ENCODE results near the gene MCCC1. TPM values are rescaled to one million over a fixed set of nuclear protein-coding genes. Genes with fewer than 3 reads are reported as not detected.

Gene MCCC1
- total and polyA plus RNA-seq, 10 of the 15 experiments (the other 5 are each of a cell fraction or from before 2014, with no cell fraction given): 35.0 to 71.7 (median 47.0) TPM

- Histone ChIP-seq H3K79me2 (ENCODE audit: control insufficient read depth, insufficient read depth, low read length) (peaks cover 57% of the 10 kb centered on the region), H3K9me3 (replicated peaks; ENCODE audit: control insufficient read depth, insufficient read depth, low read length) (no peaks in the 10 kb centered on the region; the same call in 2 of the 3 replicates), H4K20me1 (ENCODE audit: control insufficient read depth, insufficient read depth) (no peaks in the 10 kb centered on the region), H3K27ac (ENCODE audit: control insufficient read depth, insufficient read depth) (peak overlapping the region; percentile 75), H3K4me2 (ENCODE audit: control insufficient read depth, insufficient read depth) (peak overlapping the region; percentile 73), H3K36me3 (ENCODE audit: control insufficient read depth in 2 of 2, insufficient read depth in 2 of 2, low read length in 1 of 2) (peaks cover 0 to 7% of the 10 kb centered on the region in 2 experiments; a peak in 3 of 4 replicates), H3K4me3 (peak overlapping the region; percentile 53), H3K27me3 (replicated peaks in 1 of 2; ENCODE audit: control insufficient read depth in 2 of 2, insufficient read depth in 2 of 2, low read length in 1 of 2) (no peaks in the 10 kb centered on the region), H2AFZ (ENCODE audit: control insufficient read depth, low read depth, low read length) (no peak overlapping the region), H3K4me1 (ENCODE audit: control insufficient read depth, insufficient read depth, low read length) (peaks cover 27% of the 10 kb centered on the region), H3K9ac (ENCODE audit: control insufficient read depth, insufficient read depth, low read length) (no peak overlapping the region)
- no TSS peak for BruUV-seq (replicated peaks)
- SMC1A ChIA-PET (ENCODE audit: uncharacterized antibody, unreplicated experiment): interaction anchor here (0.7 to 3.4 kb wide), 4 partner anchors 11 to 42 kb away, joined by 3 to 23 read pairs (median 10); no protein-coding TSS in a partner anchor
- WGBS (ENCODE audit: insufficient coverage, insufficient replicate concordance, low lambda C conversion rate, missing lambda C conversion rate): 12% methylated on average over 6 of the region's 6 CpGs
- RAD21 ChIA-PET (ENCODE audit: unreplicated experiment): no interaction called here
- POLR2A ChIA-PET: interaction anchor here (0.6 to 1.3 kb wide), 3 partner anchors 12 to 105 kb away, joined by 3 read pairs; no protein-coding TSS in a partner anchor
- ATAC-seq (peak; percentile 68), DNase-seq (ENCODE audit: low read depth, low spot score) (no peak), FAIRE-seq (peak; percentile 49)
- in situ Hi-C loops (cut with MboI): no loop called here
- CTCF ChIA-PET: interaction anchor here (0.5 kb wide), 1 partner anchor 282 kb away, joined by 3 read pairs; no protein-coding TSS in a partner anchor
- intact Hi-C loops (cut with micrococcal nuclease; ENCODE audit: unreplicated experiment): loop anchor here (2.0 kb wide), 1 partner anchor 53 kb away; no protein-coding TSS in a partner anchor
- TF ChIP-seq IKZF2 (IDR thresholded peaks at IDR 0.05): no peak
- no peak for TF ChIP-seq MAX (IDR thresholded peaks at IDR 0.05; ENCODE audit: low read depth, low read length)
- no peak; the same call in 1 of the 2 replicates for TF ChIP-seq ATF7 (IDR thresholded peaks at IDR 0.05; ENCODE audit: low read depth)
- TF ChIP-seq MYB (IDR thresholded peaks at IDR 0.05; ENCODE audit: borderline replicate concordance, low read depth, low read length): no peak
- TF ChIP-seq CREM (IDR thresholded peaks at IDR 0.05; ENCODE audit: low read depth): 0 out of 2 replicates have a peak, but pooled peaks have one; percentile 7
- TF ChIP-seq NFIC (IDR thresholded peaks at IDR 0.05; ENCODE audit: low read depth, low read length): 0 out of 2 replicates have a peak, but pooled peaks have one; percentile 14
- peak; percentile 49; the same call in 1 of the 2 replicates for TF ChIP-seq ATF2 (IDR thresholded peaks at IDR 0.05; ENCODE audit: low read length)
- peak in 1 of 2 experiments; percentile 78; a peak in 1 of 4 replicates for TF ChIP-seq ETV6 (conservative IDR thresholded peaks at IDR 0.05 in 1 of 2, IDR thresholded peaks at IDR 0.05 in 1 of 2; ENCODE audit: borderline replicate concordance in 1 of 2, low read depth in 1 of 2)
- TF ChIP-seq ZBTB4 (CRISPR knock-in tag; IDR thresholded peaks at IDR 0.05): no peak
- TF ChIP-seq CBFB (IDR thresholded peaks at IDR 0.05; ENCODE audit: low read depth): peak; percentile 22; the same call in 1 of the 2 replicates
- TF ChIP-seq RCOR1 (conservative IDR thresholded peaks at IDR 0.05; ENCODE audit: low read depth, low read length): no peak
- no peak for TF ChIP-seq NKRF (conservative IDR thresholded peaks at IDR 0.05)
- peak; percentile 42; the same call in 1 of the 2 replicates for TF ChIP-seq IKZF1 (conservative IDR thresholded peaks at IDR 0.05)
- TF ChIP-seq MYC (IDR thresholded peaks at IDR 0.05; ENCODE audit: insufficient read depth, insufficient read length, insufficient replicate concordance, low read length, severe bottlenecking): no peak
Observed at GRCh38 chr3:182967218-182968204, 131.8 kb downstream of the MCCC1 start.

Measured in GM12878 (cell line).